GM23248 (cell line): ENCODE data around the gene VEGFB.

Source experiments
- EZH2 ChIP-seq: fragments of 200-600 bp; sonication (generic); IDR thresholded peaks from 2 replicates; pipeline ENCODE4 v1.6.1; 2018; ENCODE audit warnings: antibody characterized with exemption, mild to moderate bottlenecking; ENCODE audit not compliant: insufficient read depth, poor library complexity, severe bottlenecking
- EZH2phosphoT487 ChIP-seq: fragments of 200-600 bp; sonication (generic); IDR thresholded peaks from 2 replicates; pipeline ENCODE4 v1.6.1; 2018; ENCODE audit warnings: antibody characterized with exemption, moderate library complexity, mild to moderate bottlenecking, low read depth; ENCODE audit not compliant: insufficient read depth

- TF ChIP-seq EZH2phosphoT487 (no peak), EZH2 (no peak)
Measured at GRCh38 chr11:64229744-64230170, 4.6 kb upstream of the VEGFB start.
